Measurements from ENCODE around the gene TMC4.

GRCh38 chr19:54197121-54197520, 24.2 kb upstream of the TMC4 start:
- TF ChIP-seq CTCF (IDR thresholded peaks at IDR 0.05; ENCODE audit: low read depth, low read length) (no peak), EZH2phosphoT487 (IDR thresholded peaks at IDR 0.05; ENCODE audit: low read depth) (no peak)

All from OCI-LY3 (cell line).